Ectodermal cell (in vitro differentiated cells): ENCODE data around the gene RGCC. TPM values are rescaled to one million over a fixed set of nuclear protein-coding genes. Genes with fewer than 3 reads are reported as not detected.

Experiments used
- H3K27ac ChIP-seq: 2 replicates; pipeline ENCODE4 v1.7.0; 2013; ENCODE audit warnings: mild to moderate bottlenecking, low read depth, low read length; ENCODE audit not compliant: insufficient read depth, poor library complexity, severe bottlenecking
- H3K27me3 ChIP-seq: 2 replicates; pipeline ENCODE4 v1.7.0; 2013; ENCODE audit warnings: mild to moderate bottlenecking, low read length; ENCODE audit not compliant: insufficient read depth, control insufficient read depth, poor library complexity, severe bottlenecking
- H3K36me3 ChIP-seq: one replicate; pipeline ENCODE4 v1.7.0; 2013; ENCODE audit warnings: low read length; ENCODE audit not compliant: control insufficient read depth, insufficient read depth
- H3K4me1 ChIP-seq: one replicate; pipeline ENCODE4 v1.7.0; 2013; ENCODE audit warnings: low read length; ENCODE audit not compliant: control insufficient read depth, insufficient read depth
- H3K4me3 ChIP-seq: 2 replicates; pipeline ENCODE4 v1.7.0; 2013; ENCODE audit warnings: low read depth, low read length, control low read depth; ENCODE audit not compliant: insufficient read depth
- H3K9me3 ChIP-seq: 2 replicates; pipeline ENCODE4 v1.7.0; 2013; ENCODE audit warnings: mild to moderate bottlenecking, low read length, moderate library complexity; ENCODE audit not compliant: control insufficient read depth
- WGBS, 2 experiments: methylation state at CpG; one replicate each; pipeline ENCODE4 v1.1.7; 2013; ENCODE audit warnings: missing lambda C conversion rate in 2 of 2; 5-methylcytosine and 5-hydroxymethylcytosine counted together
- polyA plus RNA-seq, 4 experiments: library from polyadenylated mRNA; stranded (reverse); fragments of 50-300 nt; gene quantifications; one replicate each; pipeline ENCODE4 v1.2.3, GENCODE V29; 2013

RGCC gene, protein sequence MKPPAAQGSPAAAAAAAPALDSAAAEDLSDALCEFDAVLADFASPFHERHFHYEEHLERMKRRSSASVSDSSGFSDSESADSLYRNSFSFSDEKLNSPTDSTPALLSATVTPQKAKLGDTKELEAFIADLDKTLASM
- polyA plus RNA-seq (2013, experiment 1 of 4) = 0.44 TPM
- 0.36 TPM for polyA plus RNA-seq (2013, experiment 2 of 4)
- 0.69 TPM for polyA plus RNA-seq (2013, experiment 3 of 4)
- 1.2 TPM for polyA plus RNA-seq (2013, experiment 4 of 4)

DNA sequence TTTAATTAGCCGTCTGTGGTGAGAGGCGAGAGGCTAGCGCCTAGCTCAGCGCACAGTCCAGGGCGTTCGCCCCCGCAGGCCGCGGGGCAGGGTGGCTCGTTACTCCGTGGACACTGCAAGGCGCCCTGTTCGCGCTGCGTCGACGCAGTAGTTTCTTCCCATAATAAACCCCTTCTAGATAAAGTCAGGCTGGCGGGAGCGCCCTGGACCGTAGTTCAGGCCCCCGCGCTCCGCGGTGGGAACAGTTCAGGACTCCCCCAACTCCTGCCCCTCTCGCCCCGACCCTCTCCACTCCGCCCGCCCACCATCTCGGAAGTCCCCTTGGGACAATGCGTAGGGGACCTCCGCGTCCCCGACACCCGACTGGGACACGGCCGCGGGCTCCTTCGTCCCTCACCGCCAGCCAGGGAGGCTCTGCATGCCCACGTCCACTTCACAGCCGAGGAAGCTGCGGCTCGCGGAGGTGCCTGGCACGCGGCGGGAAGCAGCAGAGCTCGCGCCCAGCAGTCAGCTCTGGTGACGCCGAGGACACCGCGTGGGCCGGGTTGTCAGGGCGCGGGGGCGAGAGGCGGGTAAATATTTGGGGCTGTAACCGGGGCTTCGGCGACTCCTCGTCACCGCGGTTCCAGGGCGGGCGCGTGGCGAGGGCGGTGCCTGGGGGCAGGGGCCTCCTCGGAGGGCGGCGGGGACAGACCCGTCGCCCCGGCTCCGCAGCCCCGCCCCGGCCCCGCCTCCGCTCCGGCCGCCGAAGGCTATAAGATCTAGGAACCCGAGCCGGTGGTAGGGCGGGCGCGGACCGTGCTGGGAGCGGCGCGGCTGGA lies at the start of gene RGCC:
TSS of gene RGCC (plus strand) at position 783 of the 821 bp plus-strand sequence. CDS start 158 bp downstream, outside the sequence.
- Histone ChIP-seq H3K9me3 (no peaks in the 10 kb centered on the region), H3K27ac (no peak within 1 kb of the TSS), H3K27me3 (peaks cover 75% of the 10 kb centered on the region), H3K36me3 (no peaks in the 10 kb centered on the region), H3K4me3 (peak within 1 kb of the TSS; percentile 45), H3K4me1 (peaks cover 3% of the 10 kb centered on the region)
- 6 to 7% methylated on average over 92 of the region's 92 CpGs for WGBS, 2 experiments

DNA sequence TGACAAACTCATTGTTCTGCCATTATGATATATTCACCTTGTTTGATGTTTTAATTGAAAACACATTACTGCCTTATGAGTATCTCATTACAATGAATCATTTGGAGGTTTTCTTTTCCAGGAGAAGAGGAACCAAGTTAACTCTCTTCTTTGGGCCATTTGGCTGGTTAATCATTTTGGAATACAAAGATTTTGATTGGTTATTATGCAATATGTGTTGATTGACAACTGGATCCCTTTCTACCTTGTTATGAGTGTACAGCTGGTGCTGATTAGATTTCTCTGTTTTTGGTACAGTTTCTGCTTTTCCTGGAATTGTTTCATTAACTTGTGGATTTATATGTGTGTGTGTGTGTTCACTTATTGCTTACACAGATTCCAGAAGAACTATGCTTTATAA lies 49.2 kb upstream of the RGCC start:
- no peaks in the 10 kb centered on the region for H3K27me3 ChIP-seq
- no peaks in the 10 kb centered on the region for H3K9me3 ChIP-seq

DNA sequence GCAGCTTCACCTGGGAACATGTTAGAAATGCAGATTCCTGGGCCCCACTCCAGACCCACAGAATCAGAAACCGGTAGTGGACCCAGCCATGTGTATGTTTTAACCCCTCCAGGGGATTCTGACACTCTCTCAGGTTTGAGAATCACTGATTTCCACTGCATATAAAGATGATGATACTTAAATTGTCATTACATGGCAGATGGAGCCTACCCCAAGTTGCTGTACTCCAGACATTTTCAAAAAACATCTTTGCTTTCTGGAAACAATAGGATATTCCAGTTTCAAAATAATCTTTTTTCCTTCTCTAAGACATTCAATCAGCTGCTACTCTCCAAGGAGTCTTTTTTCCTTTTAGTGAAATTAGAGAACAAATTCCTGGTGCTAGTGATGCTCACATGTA lies 48.6 kb upstream of the RGCC start:
- no peaks in the 10 kb centered on the region for H3K27me3 ChIP-seq
- no peak overlapping the region for H3K27ac ChIP-seq
- 63 to 76% methylated on average over 1 of the region's 1 CpG for WGBS, 2 experiments
- H3K9me3 ChIP-seq = no peaks in the 10 kb centered on the region
- H3K4me3 ChIP-seq = no peak overlapping the region
- no peaks in the 10 kb centered on the region for H3K36me3 ChIP-seq
- H3K4me1 ChIP-seq = no peaks in the 10 kb centered on the region

More for the DNA sequence above, 49.2 kb upstream of the RGCC start:
- Histone ChIP-seq H3K4me1 (no peaks in the 10 kb centered on the region), H3K27ac (no peak overlapping the region), H3K4me3 (no peak overlapping the region), H3K36me3 (no peaks in the 10 kb centered on the region)

DNA sequence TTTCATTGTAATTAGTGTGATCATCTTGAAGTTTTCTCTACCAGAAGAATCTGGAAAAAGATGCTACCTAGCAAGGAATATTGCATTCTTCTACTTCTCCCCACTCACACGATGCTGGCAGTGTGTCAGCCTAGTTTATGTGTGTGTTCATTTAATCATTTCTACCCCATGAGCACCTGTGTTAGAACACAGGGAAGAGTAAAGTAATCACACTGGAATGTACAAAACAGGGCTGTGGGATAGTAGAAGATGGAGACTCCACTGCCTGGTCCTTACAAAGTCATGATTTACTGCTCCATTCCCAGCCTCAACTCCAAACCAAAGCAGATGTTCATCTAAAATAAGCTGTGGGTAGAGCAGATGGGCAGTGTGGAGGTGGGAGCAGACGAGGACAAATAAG lies 47.7 kb upstream of the RGCC start:
- Histone ChIP-seq H3K9me3 (no peaks in the 10 kb centered on the region), H3K36me3 (no peaks in the 10 kb centered on the region), H3K4me1 (no peaks in the 10 kb centered on the region), H3K4me3 (no peak overlapping the region), H3K27me3 (no peaks in the 10 kb centered on the region), H3K27ac (no peak overlapping the region)
- WGBS, 2 experiments = 91 to 93% methylated on average over 1 to 2 of the region's 2 CpGs

DNA sequence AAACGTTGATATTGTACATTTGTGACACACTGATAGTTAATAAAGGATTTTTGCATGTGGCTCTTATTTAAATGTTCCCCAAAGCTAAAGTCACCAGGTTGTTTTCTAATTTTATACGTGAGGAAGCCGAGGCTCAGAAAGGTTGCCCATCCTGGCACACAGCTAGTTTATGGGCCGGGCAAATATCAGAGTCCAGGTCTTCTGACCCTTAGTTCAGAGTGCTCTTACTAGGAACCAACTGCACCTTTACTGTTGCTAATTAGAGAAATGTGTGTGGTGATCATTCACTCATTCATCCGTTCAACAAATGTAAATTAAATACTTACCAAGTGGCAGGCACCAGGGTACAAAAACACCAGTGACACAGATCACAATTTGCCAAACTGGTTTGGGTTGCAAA lies 46.3 kb upstream of the RGCC start:
- no peaks in the 10 kb centered on the region for H3K27me3 ChIP-seq
- no peak overlapping the region for H3K27ac ChIP-seq
- no peak overlapping the region for H3K4me3 ChIP-seq
- WGBS, 2 experiments = 90 to 97% methylated on average over 4 to 5 of the region's 5 CpGs
- H3K36me3 ChIP-seq = no peaks in the 10 kb centered on the region
- H3K9me3 ChIP-seq = no peaks in the 10 kb centered on the region
- H3K4me1 ChIP-seq = no peaks in the 10 kb centered on the region

- H3K36me3 ChIP-seq = no peaks in the 10 kb centered on the region
- H3K9me3 ChIP-seq = no peaks in the 10 kb centered on the region
- H3K27ac ChIP-seq = no peak overlapping the region
- H3K27me3 ChIP-seq = no peaks in the 10 kb centered on the region
- 69 to 75% methylated on average over 5 of the region's 5 CpGs for WGBS, 2 experiments
- no peak overlapping the region for H3K4me3 ChIP-seq
- no peaks in the 10 kb centered on the region for H3K4me1 ChIP-seq
Observed at GRCh38 chr13:41411522-41411921, 45.8 kb upstream of the RGCC start.

- Histone ChIP-seq H3K4me1 (no peaks in the 10 kb centered on the region), H3K27ac (no peak overlapping the region), H3K36me3 (no peaks in the 10 kb centered on the region), H3K4me3 (no peak overlapping the region), H3K9me3 (no peaks in the 10 kb centered on the region), H3K27me3 (no peaks in the 10 kb centered on the region)
- 94% methylated on average over 5 of the region's 5 CpGs for WGBS, 2 experiments
Observed at GRCh38 chr13:41413872-41414271, 43.5 kb upstream of the RGCC start.

GRCh38 chr13:41416276-41416675 lies 41.1 kb upstream of the RGCC start:
- WGBS, 2 experiments = 68 to 70% methylated on average over 3 of the region's 3 CpGs
- no peak overlapping the region for H3K27ac ChIP-seq
- no peaks in the 10 kb centered on the region for H3K36me3 ChIP-seq
- no peaks in the 10 kb centered on the region for H3K27me3 ChIP-seq
- H3K9me3 ChIP-seq = no peaks in the 10 kb centered on the region
- H3K4me3 ChIP-seq = no peak overlapping the region
- H3K4me1 ChIP-seq = no peaks in the 10 kb centered on the region

DNA sequence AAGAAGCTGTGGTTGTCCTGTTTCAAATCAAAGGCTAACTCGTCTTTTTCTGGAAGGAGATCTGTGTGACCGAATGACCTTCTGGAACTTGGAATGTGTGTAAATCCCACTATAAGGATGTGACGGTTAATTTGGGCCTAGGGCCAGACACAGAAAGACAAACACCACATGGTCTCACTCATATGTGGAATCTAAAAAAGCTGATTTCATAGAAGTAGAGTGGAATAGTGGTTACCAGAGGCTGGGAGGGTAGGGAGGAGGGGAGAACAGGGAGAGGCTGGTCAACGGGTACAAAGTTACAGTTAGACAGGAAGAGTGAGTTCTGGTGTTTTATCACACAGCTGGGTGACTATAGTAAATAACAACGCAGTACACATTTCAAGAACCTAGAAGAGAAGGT lies 39.3 kb upstream of the RGCC start:
- H3K36me3 ChIP-seq = no peaks in the 10 kb centered on the region
- no peaks in the 10 kb centered on the region for H3K9me3 ChIP-seq
- WGBS, 2 experiments = 82 to 85% methylated on average over 4 to 5 of the region's 5 CpGs
- no peak overlapping the region for H3K4me3 ChIP-seq
- H3K27ac ChIP-seq = no peak overlapping the region
- H3K27me3 ChIP-seq = no peaks in the 10 kb centered on the region
- H3K4me1 ChIP-seq = no peaks in the 10 kb centered on the region

GRCh38 chr13:41418731-41419130 lies 38.6 kb upstream of the RGCC start:
- Histone ChIP-seq H3K27ac (no peak overlapping the region), H3K36me3 (no peaks in the 10 kb centered on the region), H3K4me3 (no peak overlapping the region), H3K9me3 (no peaks in the 10 kb centered on the region), H3K4me1 (no peaks in the 10 kb centered on the region), H3K27me3 (no peaks in the 10 kb centered on the region)
- WGBS, 2 experiments = 98% methylated on average over 2 of the region's 2 CpGs
